HFF-Myc (cell line): ENCODE measurements around the gene MAP3K21.

Experiments
- DNase-seq: peaks from one replicate; pipeline ENCODE4 v3.0.0-alpha.2; 2011; ENCODE audit warnings: low read depth; ENCODE audit errors: extremely low read depth
- H3K4me3 ChIP-seq: replicated peaks from 2 replicates; pipeline ENCODE4 v1.5.1; 2011; ENCODE audit warnings: low read depth, mild to moderate bottlenecking, control low read depth, low read length
- TF ChIP-seq, protein P1 (sequence below): IDR thresholded peaks from 2 replicates; pipeline ENCODE4 v1.5.1; 2012; ENCODE audit warnings: mild to moderate bottlenecking, low read depth, low read length, control low read depth; ENCODE audit errors: missing control alignments

The MAP3K21 gene

DNA sequence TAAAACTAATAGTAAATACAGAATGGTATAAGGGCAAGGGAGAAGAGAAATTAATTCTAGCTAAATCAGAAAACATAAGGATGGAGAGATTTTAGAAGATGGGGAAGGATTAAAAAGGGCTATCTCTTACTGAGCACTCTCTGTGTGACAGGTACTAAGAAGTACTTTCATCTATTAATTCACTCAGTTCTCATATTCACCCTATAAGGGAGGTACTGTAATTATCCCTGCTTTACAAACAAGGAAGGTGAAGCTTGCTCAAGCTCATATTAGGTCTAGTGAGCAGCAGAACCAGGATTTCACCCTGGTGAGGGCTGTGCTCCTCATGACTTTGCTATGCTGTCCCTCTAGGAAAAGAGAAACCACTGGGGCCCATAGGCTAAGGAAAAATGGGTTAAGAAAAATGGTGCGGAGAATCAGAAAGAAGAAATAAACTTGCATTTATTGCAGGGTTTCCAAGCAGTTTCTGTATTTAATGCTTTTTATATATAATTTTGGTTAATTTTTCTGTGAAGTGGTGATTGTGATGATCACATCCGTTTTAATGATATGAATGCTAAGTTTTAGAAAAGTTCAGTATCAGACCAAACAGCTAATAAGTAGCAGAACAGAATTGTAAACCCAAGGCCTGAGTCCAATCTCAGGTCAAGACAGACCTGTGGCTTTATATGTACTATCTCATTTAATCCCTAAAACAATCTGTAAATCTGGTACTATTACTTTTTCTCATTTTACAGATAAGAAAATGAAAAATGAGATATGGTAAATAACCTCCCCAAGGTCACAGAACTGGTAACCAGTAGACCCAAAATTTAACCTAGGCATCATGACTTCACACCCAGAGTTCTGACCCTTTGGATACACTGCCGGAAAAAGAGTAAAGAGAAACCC lies 33.7 kb upstream of the MAP3K21 start:
- peak overlapping the region; percentile 86; the same call in 1 of the 2 replicates for H3K4me3 ChIP-seq
- TF ChIP-seq, protein P1, sequence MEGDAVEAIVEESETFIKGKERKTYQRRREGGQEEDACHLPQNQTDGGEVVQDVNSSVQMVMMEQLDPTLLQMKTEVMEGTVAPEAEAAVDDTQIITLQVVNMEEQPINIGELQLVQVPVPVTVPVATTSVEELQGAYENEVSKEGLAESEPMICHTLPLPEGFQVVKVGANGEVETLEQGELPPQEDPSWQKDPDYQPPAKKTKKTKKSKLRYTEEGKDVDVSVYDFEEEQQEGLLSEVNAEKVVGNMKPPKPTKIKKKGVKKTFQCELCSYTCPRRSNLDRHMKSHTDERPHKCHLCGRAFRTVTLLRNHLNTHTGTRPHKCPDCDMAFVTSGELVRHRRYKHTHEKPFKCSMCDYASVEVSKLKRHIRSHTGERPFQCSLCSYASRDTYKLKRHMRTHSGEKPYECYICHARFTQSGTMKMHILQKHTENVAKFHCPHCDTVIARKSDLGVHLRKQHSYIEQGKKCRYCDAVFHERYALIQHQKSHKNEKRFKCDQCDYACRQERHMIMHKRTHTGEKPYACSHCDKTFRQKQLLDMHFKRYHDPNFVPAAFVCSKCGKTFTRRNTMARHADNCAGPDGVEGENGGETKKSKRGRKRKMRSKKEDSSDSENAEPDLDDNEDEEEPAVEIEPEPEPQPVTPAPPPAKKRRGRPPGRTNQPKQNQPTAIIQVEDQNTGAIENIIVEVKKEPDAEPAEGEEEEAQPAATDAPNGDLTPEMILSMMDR, result no peak
- DNase-seq, result no peak

DNA sequence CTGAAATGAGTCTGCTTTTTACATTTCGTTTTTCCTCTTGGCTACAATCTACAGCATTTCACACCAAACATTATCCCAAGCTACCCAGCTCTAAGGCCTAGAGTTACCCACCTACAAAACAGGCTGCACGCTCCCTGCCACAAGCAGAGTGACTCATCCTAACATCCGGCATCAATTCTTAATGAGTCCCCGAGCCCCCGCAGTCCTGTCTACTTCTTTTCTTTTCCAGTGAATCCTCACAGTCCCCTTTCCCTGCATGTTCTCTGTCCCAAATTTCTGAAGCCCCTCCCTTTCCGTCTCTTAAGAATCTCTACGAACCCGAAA lies 32.6 kb upstream of the MAP3K21 start:
- peak overlapping the region; percentile 86 for H3K4me3 ChIP-seq
- peak; percentile 44 for DNase-seq
- TF ChIP-seq, protein P1, result no peak

DNA sequence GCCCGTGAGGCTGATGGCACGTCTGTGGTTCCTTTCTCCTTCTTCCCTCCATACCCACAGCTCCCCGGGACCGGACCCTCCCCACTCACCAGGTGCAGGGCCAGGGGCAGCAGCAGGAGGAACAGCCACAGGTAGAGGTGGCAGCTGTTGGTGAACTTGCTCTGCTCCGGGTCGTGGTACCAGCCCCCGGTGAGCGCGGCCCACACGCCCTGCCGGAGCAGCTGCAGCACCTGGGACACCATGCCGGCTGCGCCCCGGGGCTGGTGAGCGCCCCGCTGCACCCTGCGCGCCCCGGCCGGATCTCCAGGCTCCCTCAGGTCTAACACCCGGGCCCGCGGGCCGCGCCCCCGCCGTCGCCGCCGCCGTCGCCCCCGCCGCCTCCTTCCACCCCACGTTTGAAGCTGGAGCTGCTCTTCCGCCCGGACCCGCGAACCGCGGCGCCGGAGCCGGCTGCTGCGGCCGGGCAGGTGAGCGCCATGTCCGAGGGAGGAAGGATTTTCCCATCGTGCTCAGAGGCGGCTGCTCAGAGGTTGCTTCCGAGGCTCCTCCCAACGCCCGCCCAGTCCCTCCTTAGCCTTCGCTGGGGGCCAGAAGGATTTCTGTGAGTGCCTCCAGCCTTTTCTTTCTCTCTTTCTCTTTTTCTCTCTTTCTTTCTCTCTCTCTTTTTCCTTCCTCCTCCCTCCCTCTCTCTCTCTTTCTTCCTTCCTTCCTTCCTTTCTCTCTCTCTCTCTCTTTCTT lies 32.1 kb upstream of the MAP3K21 start, which contains the start of gene PCNX2:
Gene PCNX2 (minus strand): TSS at position 489 of the 738 bp plus-strand sequence. CDS start 247 bp downstream, at position 242.
- peak; percentile 11 for DNase-seq
- peak within 1 kb of the TSS; percentile 86 for H3K4me3 ChIP-seq
- TF ChIP-seq, protein P1, result no peak

DNA sequence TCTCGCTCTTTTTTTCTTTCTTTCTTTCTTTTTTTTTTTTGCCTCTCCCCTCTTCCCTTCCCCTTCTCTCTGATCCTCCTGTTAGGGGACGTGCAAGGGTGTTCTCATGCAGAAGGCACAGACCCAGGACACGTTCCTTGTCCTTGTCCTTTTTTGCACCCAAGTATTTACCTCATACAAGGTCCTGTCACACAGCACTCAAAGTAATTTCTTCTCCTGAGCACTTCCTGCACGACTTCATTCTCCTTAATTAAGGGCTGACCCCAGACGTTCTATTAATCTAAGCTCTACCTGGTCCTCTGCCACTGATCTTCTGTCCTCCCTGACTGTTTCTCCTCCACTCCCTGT lies 31.6 kb upstream of the MAP3K21 start:
- no peak for DNase-seq
- H3K4me3 ChIP-seq, result peak overlapping the region; percentile 86
- TF ChIP-seq, protein P1, result no peak

DNA sequence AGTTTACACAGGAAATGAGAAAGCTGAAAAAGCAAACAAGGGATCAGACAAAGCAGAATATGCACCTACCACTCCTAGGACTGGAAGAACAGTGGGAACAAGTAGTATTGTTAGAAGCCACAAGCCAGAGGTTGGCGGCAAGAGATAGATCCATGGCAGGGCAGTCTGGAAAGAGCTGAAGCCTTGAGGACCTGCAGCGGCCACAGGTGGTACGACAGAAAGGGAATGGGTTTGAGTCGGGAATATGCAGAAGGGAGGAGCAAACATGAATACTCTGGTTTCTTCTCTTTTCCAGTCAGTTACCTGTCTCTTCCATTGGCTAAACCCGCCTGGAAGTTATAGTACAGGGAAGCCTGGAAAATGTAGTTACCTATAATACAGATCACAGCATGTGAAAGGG lies 28.1 kb upstream of the MAP3K21 start:
- TF ChIP-seq, protein P1, result no peak
- no peak for DNase-seq
- no peak overlapping the region for H3K4me3 ChIP-seq

DNA sequence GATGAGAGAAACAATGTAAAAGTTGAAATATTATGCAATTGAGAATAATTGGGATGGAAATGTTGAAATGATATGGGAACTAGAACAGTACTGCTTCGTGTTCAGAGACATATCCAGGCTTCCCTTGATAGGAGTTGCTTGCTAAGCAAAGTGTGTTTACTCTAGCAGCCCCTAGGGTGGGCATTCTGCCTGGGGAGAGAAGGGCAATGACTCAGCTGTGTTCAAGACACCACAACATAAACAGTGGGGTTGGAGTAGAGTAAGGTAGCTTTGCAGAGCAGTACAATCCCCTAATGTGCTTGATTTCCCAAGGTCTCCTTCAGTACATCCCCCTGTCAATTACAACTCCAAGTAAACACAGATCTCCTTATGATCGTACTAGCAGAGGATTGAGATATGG lies 27.2 kb upstream of the MAP3K21 start:
- no peak overlapping the region for H3K4me3 ChIP-seq
- DNase-seq, result no peak
- TF ChIP-seq, protein P1, result no peak
